GM23338 (cell line): ENCODE data around the gene TXNL4B. TPM values are rescaled to one million over a fixed set of nuclear protein-coding genes. Genes with fewer than 3 reads are reported as not detected.

ENCODE experiments used
- ATAC-seq: fragments of 200-7000 bp; cut with Tn5 transposase; 3 replicates; pipeline ENCODE4 v1.9.1; 2020
- DNase-seq: peaks from one replicate; pipeline ENCODE4 v3.0.0-alpha.2; 2015; ENCODE audit warnings: low spot score
- H2AFZ ChIP-seq: fragments of 200-600 bp; sonication (generic); 2 replicates; pipeline ENCODE4 v1.8.0; 2016; ENCODE audit warnings: antibody characterized with exemption, mild to moderate bottlenecking, moderate library complexity
- H3F3A ChIP-seq: fragments of 200-600 bp; sonication (generic); replicated peaks from 2 replicates; pipeline ENCODE4 v1.8.0; 2017; ENCODE audit warnings: antibody characterized with exemption, mixed run types, low read depth
- H3K27ac ChIP-seq: fragments of 200-600 bp; sonication (generic); 2 replicates; pipeline ENCODE4 v1.6.1; 2016; ENCODE audit warnings: low read depth
- H3K27me3 ChIP-seq: fragments of 200-600 bp; sonication (generic); 2 replicates; pipeline ENCODE4 v1.8.0; 2016; ENCODE audit warnings: mild to moderate bottlenecking, mixed run types, moderate library complexity; ENCODE audit not compliant: insufficient read depth
- H3K36me3 ChIP-seq: fragments of 200-600 bp; sonication (generic); 2 replicates; pipeline ENCODE4 v1.8.0; 2016; ENCODE audit warnings: mild to moderate bottlenecking; ENCODE audit not compliant: insufficient read depth
- H3K4me1 ChIP-seq: fragments of 200-600 bp; sonication (generic); 2 replicates; pipeline ENCODE4 v1.8.0; 2016; ENCODE audit warnings: mild to moderate bottlenecking, moderate library complexity; ENCODE audit not compliant: insufficient read depth
- H3K4me2 ChIP-seq: fragments of 200-600 bp; sonication (generic); 2 replicates; pipeline ENCODE4 v1.7.1; 2017; ENCODE audit warnings: mixed run types
- H3K4me3 ChIP-seq: fragments of 200-600 bp; sonication (generic); 2 replicates; pipeline ENCODE4 v1.6.1; 2016; ENCODE audit warnings: mixed run types
- H3K79me2 ChIP-seq: fragments of 200-600 bp; sonication (generic); replicated peaks from 2 replicates; pipeline ENCODE4 v1.8.0; 2017; ENCODE audit warnings: mild to moderate bottlenecking; ENCODE audit not compliant: insufficient read depth
- H3K9me2 ChIP-seq: fragments of 200-600 bp; sonication (generic); 2 replicates; pipeline ENCODE4 v1.8.0; 2017; ENCODE audit not compliant: insufficient read depth
- H4K20me1 ChIP-seq: fragments of 200-600 bp; sonication (generic); replicated peaks from 2 replicates; pipeline ENCODE4 v1.8.0; 2017; ENCODE audit warnings: mild to moderate bottlenecking; ENCODE audit not compliant: insufficient read depth
- H3K27ac Mint-ChIP-seq: 2 replicates; pipeline ENCODE4 v1.8.0; 2020; ENCODE audit warnings: inconsistent platforms, mild to moderate bottlenecking, moderate library complexity, mixed read lengths
- H3K27me3 Mint-ChIP-seq: 3 replicates; pipeline ENCODE4 v1.8.0; 2022; ENCODE audit warnings: low read depth, mild to moderate bottlenecking, moderate library complexity, mixed read lengths, inconsistent platforms; ENCODE audit not compliant: insufficient read depth, poor library complexity
- H3K36me3 Mint-ChIP-seq: 3 replicates; pipeline ENCODE4 v1.8.0; 2021; ENCODE audit warnings: low read depth, mild to moderate bottlenecking, inconsistent platforms, moderate library complexity, mixed read lengths
- H3K4me1 Mint-ChIP-seq: 3 replicates; pipeline ENCODE4 v1.8.0; 2020; ENCODE audit warnings: mild to moderate bottlenecking, inconsistent platforms, mixed read lengths
- H3K4me3 Mint-ChIP-seq: 3 replicates; pipeline ENCODE4 v1.8.0; 2021; ENCODE audit warnings: moderate library complexity, mild to moderate bottlenecking, inconsistent platforms, mixed read lengths
- H3K9me3 Mint-ChIP-seq: 3 replicates; pipeline ENCODE4 v1.8.0; 2020; ENCODE audit warnings: moderate library complexity, mild to moderate bottlenecking, inconsistent platforms, mixed read lengths
- ZNF114 ChIP-seq: fragments of 250-450 bp; sonication (Bioruptor Pico); IDR thresholded peaks from 2 replicates; pipeline ENCODE4 v1.5.0; 2020; ENCODE audit warnings: mild to moderate bottlenecking, moderate library complexity
- ZNF331 ChIP-seq: fragments of 250-450 bp; sonication (Bioruptor Pico); IDR thresholded peaks from 2 replicates; pipeline ENCODE4 v1.5.0; 2020; ENCODE audit warnings: low read depth, mild to moderate bottlenecking, moderate library complexity
- polyA plus RNA-seq: library from polyadenylated mRNA; unstranded; fragments of >200 nt; fragmentation: Nextera tagmentation; extraction: Ambion mirVana; gene quantifications from 2 replicates; pipeline ENCODE4 v1.2.1, GENCODE V29; 2016
- total RNA-seq: library from RNA; depleted of rRNA; stranded (reverse); fragments of >200 nt; shearing (Covaris generic); gene quantifications from 2 replicates; pipeline ENCODE4 v1.2.3, GENCODE V29; 2014
- TF ChIP-seq, protein P1 (sequence below): fragments of 250-450 bp; sonication (Bioruptor Pico); IDR thresholded peaks from 2 replicates; pipeline ENCODE4 v1.5.0; 2020; ENCODE audit warnings: mild to moderate bottlenecking, moderate library complexity
- TF ChIP-seq, protein P2 (sequence below): IDR thresholded peaks from one replicate; pipeline ENCODE4 v1.6.1; 2018; ENCODE audit warnings: antibody characterized with exemption; ENCODE audit not compliant: unreplicated experiment

TXNL4B gene
- total and polyA plus RNA-seq, 2 experiments from 2014 or later, result 3.7 to 8.9 TPM

- Histone ChIP-seq H3K27ac (no peak overlapping the region), H2AFZ (no peak overlapping the region), H3K4me2 (no peak overlapping the region), H3K9me2 (no peaks in the 10 kb centered on the region; the same call in 1 of the 2 replicates), H3K4me1 (no peaks in the 10 kb centered on the region), H3K79me2 (no peaks in the 10 kb centered on the region), H3K27me3 (no peaks in the 10 kb centered on the region), H3F3A (no peaks in the 10 kb centered on the region), H3K4me3 (no peak overlapping the region), H3K36me3 (peaks cover 10% of the 10 kb centered on the region; the same call in 1 of the 2 replicates), H4K20me1 (no peaks in the 10 kb centered on the region)
- DNase-seq, result no peak
- no peak overlapping the region for H3K27ac Mint-ChIP-seq
- no peak for ATAC-seq
- peaks cover 15% of the 10 kb centered on the region for H3K9me3 Mint-ChIP-seq
- no peaks in the 10 kb centered on the region for H3K4me1 Mint-ChIP-seq
- no peak overlapping the region for H3K4me3 Mint-ChIP-seq
- TF ChIP-seq ZNF331 (CRISPR knock-in tag), result no peak
- TF ChIP-seq, protein P1, sequence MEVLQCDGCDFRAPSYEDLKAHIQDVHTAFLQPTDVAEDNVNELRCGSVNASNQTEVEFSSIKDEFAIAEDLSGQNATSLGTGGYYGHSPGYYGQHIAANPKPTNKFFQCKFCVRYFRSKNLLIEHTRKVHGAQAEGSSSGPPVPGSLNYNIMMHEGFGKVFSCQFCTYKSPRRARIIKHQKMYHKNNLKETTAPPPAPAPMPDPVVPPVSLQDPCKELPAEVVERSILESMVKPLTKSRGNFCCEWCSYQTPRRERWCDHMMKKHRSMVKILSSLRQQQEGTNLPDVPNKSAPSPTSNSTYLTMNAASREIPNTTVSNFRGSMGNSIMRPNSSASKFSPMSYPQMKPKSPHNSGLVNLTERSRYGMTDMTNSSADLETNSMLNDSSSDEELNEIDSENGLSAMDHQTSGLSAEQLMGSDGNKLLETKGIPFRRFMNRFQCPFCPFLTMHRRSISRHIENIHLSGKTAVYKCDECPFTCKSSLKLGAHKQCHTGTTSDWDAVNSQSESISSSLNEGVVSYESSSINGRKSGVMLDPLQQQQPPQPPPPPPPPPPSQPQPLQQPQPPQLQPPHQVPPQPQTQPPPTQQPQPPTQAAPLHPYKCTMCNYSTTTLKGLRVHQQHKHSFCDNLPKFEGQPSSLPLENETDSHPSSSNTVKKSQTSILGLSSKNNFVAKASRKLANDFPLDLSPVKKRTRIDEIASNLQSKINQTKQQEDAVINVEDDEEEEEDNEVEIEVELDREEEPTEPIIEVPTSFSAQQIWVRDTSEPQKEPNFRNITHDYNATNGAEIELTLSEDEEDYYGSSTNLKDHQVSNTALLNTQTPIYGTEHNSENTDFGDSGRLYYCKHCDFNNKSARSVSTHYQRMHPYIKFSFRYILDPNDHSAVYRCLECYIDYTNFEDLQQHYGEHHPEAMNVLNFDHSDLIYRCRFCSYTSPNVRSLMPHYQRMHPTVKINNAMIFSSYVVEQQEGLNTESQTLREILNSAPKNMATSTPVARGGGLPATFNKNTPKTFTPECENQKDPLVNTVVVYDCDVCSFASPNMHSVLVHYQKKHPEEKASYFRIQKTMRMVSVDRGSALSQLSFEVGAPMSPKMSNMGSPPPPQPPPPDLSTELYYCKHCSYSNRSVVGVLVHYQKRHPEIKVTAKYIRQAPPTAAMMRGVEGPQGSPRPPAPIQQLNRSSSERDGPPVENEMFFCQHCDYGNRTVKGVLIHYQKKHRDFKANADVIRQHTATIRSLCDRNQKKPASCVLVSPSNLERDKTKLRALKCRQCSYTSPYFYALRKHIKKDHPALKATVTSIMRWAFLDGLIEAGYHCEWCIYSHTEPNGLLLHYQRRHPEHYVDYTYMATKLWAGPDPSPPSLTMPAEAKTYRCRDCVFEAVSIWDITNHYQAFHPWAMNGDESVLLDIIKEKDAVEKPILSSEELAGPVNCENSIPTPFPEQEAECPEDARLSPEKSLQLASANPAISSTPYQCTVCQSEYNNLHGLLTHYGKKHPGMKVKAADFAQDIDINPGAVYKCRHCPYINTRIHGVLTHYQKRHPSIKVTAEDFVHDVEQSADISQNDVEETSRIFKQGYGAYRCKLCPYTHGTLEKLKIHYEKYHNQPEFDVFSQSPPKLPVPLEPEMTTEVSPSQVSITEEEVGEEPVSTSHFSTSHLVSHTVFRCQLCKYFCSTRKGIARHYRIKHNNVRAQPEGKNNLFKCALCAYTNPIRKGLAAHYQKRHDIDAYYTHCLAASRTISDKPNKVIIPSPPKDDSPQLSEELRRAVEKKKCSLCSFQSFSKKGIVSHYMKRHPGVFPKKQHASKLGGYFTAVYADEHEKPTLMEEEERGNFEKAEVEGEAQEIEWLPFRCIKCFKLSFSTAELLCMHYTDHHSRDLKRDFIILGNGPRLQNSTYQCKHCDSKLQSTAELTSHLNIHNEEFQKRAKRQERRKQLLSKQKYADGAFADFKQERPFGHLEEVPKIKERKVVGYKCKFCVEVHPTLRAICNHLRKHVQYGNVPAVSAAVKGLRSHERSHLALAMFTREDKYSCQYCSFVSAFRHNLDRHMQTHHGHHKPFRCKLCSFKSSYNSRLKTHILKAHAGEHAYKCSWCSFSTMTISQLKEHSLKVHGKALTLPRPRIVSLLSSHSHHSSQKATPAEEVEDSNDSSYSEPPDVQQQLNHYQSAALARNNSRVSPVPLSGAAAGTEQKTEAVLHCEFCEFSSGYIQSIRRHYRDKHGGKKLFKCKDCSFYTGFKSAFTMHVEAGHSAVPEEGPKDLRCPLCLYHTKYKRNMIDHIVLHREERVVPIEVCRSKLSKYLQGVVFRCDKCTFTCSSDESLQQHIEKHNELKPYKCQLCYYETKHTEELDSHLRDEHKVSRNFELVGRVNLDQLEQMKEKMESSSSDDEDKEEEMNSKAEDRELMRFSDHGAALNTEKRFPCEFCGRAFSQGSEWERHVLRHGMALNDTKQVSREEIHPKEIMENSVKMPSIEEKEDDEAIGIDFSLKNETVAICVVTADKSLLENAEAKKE, result no peak
- TF ChIP-seq, protein P2, sequence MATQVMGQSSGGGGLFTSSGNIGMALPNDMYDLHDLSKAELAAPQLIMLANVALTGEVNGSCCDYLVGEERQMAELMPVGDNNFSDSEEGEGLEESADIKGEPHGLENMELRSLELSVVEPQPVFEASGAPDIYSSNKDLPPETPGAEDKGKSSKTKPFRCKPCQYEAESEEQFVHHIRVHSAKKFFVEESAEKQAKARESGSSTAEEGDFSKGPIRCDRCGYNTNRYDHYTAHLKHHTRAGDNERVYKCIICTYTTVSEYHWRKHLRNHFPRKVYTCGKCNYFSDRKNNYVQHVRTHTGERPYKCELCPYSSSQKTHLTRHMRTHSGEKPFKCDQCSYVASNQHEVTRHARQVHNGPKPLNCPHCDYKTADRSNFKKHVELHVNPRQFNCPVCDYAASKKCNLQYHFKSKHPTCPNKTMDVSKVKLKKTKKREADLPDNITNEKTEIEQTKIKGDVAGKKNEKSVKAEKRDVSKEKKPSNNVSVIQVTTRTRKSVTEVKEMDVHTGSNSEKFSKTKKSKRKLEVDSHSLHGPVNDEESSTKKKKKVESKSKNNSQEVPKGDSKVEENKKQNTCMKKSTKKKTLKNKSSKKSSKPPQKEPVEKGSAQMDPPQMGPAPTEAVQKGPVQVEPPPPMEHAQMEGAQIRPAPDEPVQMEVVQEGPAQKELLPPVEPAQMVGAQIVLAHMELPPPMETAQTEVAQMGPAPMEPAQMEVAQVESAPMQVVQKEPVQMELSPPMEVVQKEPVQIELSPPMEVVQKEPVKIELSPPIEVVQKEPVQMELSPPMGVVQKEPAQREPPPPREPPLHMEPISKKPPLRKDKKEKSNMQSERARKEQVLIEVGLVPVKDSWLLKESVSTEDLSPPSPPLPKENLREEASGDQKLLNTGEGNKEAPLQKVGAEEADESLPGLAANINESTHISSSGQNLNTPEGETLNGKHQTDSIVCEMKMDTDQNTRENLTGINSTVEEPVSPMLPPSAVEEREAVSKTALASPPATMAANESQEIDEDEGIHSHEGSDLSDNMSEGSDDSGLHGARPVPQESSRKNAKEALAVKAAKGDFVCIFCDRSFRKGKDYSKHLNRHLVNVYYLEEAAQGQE, result no peak
- no peak for TF ChIP-seq ZNF114 (CRISPR knock-in tag)
- peaks cover 3% of the 10 kb centered on the region for H3K27me3 Mint-ChIP-seq
- H3K36me3 Mint-ChIP-seq, result peaks cover 59% of the 10 kb centered on the region
These were observed 8.4 kb downstream of the TXNL4B start for GRCh38 chr16:72085002-72085401.
